ENCODE results near the gene SORL1.
"Not testable (repeated sequence)": the region's sequence is repeated elsewhere in the genome, so short reads cannot be mapped to it uniquely, and the experiment has no call there.

Gene SORL1, protein sequence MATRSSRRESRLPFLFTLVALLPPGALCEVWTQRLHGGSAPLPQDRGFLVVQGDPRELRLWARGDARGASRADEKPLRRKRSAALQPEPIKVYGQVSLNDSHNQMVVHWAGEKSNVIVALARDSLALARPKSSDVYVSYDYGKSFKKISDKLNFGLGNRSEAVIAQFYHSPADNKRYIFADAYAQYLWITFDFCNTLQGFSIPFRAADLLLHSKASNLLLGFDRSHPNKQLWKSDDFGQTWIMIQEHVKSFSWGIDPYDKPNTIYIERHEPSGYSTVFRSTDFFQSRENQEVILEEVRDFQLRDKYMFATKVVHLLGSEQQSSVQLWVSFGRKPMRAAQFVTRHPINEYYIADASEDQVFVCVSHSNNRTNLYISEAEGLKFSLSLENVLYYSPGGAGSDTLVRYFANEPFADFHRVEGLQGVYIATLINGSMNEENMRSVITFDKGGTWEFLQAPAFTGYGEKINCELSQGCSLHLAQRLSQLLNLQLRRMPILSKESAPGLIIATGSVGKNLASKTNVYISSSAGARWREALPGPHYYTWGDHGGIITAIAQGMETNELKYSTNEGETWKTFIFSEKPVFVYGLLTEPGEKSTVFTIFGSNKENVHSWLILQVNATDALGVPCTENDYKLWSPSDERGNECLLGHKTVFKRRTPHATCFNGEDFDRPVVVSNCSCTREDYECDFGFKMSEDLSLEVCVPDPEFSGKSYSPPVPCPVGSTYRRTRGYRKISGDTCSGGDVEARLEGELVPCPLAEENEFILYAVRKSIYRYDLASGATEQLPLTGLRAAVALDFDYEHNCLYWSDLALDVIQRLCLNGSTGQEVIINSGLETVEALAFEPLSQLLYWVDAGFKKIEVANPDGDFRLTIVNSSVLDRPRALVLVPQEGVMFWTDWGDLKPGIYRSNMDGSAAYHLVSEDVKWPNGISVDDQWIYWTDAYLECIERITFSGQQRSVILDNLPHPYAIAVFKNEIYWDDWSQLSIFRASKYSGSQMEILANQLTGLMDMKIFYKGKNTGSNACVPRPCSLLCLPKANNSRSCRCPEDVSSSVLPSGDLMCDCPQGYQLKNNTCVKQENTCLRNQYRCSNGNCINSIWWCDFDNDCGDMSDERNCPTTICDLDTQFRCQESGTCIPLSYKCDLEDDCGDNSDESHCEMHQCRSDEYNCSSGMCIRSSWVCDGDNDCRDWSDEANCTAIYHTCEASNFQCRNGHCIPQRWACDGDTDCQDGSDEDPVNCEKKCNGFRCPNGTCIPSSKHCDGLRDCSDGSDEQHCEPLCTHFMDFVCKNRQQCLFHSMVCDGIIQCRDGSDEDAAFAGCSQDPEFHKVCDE (N-terminal part only)

DNA sequence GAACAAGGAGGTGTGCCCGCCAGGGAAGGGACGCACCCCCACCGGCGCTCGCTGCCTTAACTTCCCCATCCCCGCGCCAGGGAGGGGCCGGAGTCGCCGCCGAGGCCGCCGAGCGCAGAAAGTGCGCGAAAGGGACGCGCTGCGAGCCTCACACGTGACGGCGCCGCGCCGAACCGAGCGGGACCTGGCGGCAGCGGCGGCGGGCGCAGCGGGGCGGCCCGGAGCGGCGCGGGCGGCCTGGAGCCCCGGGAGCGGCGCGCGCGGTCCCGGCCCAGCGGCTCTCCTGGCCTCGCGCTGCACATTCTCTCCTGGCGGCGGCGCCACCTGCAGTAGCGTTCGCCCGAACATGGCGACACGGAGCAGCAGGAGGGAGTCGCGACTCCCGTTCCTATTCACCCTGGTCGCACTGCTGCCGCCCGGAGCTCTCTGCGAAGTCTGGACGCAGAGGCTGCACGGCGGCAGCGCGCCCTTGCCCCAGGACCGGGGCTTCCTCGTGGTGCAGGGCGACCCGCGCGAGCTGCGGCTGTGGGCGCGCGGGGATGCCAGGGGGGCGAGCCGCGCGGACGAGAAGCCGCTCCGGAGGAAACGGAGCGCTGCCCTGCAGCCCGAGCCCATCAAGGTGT is at the start of gene SORL1:
SORL1 (plus strand) TSS at position 329 of the 623 bp plus-strand sequence; CDS start at position 347, 18 bp downstream.
- peak; percentile 73 for DNase-seq

DNA sequence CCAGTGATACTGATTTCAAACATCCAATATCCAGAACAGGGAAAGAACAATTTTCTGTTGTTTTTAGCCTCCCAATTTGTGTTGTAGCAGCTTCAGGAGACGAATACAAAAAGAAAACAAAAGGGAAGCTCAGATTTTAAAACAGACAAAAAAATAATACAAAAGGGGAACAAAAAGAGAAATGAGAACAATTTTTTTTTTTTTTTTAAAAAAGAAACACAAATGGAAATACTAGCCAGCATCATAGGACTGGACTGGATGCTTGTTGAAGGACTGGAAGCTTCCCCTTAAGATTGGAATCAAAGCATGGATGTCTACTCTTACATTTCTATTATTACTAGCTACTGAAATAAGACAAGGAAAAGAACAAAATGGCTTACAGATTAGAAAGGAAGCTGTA is 46.5 kb upstream of the SORL1 start:
- no peak for DNase-seq

DNA sequence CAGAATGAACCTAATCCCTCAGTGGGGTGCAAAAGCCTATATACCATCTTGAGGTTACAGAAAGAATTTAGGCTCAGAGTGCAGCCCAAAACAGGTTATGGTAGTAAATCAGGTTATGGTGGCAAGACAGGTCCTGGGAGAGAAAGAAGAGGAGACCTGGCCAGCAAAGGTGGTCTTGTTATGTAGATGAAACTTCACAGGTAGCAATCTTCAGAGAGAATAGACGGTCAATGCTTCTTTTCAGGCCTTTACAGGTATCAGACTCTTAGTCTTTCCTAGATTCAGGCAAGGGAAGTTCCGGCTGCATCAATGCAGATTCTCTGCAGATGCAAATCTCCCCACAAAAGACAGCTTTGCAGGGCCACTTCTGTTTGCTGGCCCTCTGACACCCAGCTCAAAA is 45.8 kb upstream of the SORL1 start:
- no peak for DNase-seq

DNA sequence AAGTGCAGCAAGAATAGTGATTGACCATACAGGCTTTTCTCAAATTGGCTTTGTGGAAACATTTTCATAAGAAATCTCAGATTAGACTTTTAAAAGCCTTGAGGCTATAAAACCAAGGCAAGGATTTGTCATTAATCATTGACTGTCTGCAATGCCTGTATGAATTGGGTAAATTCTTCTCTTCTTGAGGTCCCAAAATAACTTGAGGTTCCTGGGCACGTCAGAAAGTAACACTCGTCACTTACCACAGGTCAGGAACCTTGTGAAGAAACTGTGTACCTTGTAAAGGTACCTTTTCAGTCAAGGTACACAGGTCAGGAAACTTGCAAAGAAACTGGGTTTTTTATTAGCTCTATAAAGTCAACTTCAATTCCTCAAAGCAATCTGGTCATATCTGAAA is 43.3 kb upstream of the SORL1 start:
- DNase-seq, result no peak

DNA sequence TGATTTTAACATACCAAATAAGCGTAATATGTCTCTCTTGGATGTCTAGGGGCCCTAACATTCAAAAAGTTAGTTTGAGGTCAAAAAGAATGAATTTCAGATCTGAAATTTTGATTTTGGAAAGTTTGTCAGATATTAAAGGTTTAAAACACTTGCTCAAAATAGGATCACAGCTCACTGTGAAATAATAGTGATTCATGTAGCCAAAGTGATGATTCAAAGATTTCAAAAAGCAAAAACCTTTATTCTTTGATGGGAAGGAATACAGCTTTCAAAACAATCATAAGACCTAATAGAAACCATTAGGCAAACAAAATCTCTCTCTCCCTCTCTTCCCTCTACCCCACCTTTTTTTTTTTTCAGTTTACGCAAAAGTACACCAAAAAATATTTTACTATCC is 42.1 kb upstream of the SORL1 start:
- DNase-seq, result not testable (repeated sequence)

DNA sequence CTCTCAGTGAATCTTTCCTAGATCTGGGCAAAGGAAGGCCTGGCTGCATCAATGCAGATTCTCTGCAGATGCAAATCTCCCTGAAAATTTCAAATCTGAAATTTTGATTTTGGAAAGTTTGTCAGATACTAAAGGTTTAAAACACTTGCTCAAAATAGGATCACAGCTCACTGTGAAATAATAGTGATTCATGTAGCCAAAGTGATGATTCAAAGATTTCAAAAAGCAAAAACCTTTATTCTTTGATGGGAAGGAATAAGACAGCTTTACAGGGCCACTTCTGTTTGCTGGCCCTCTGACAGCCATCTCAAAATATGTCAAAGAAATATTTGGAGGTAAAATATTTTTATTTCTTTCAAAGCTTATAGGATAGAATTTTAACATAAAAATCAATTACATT is 40.8 kb upstream of the SORL1 start:
- DNase-seq, result not testable (repeated sequence)

DNA sequence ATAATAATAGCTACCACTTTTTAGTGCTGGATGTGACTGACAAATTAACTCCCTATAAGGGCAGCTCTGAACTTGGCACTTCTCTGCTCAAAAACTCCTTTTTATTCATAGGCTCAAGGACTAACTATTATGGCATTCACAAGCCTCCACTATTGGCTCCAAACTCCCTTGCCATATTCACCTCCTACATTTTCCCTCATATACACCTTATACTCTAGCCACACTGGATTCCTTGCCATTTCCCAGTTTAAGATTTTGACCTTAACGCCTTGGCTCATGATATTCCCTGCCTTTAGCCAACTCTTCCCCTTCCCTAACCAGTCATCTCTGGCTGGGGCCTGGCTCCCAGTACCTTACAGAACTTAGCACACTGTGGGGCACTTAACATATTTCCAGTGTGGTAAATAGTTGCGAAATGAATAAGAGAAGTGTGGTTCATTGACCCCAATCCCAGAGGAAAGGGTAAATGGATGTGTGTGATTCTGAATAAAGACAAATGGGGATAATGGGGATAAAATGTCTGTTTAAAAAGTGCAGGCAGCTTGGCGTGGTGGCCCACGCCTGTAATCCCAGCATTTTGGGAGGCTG is 40.0 kb upstream of the SORL1 start:
- DNase-seq, result no peak

DNA sequence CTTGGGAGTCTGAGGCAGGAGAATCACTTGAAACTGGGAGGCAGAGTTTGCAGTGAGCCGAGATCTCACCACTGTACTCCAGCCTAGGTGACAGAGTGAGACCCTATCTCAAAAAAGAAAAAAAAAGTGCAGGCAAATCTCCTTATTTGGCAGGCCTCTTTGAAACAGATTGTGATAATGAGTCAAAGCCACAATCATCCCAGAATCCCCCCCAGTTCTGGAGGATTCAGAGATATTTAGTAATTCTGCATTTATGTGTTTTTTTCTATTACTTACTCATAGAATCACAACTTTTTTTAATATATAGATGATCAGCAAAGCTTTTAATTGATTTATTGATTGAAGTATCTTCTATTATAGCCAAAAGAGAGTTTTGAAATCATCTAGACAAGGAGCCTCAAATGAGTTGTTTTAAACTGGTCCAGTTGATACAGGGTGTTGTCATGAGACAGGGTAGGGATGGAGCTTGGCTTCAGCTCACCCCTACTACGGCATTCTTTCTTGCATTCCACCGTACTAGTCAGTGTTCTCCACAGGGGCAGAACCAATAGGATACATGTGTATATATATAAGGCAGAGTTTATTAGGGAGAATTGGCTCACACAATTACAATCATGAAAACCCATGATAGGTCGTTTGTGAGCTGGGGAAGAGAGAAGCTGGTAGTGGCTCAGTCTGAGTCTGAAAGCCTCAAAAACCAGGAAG is 39.3 kb upstream of the SORL1 start:
- DNase-seq, result no peak

DNA sequence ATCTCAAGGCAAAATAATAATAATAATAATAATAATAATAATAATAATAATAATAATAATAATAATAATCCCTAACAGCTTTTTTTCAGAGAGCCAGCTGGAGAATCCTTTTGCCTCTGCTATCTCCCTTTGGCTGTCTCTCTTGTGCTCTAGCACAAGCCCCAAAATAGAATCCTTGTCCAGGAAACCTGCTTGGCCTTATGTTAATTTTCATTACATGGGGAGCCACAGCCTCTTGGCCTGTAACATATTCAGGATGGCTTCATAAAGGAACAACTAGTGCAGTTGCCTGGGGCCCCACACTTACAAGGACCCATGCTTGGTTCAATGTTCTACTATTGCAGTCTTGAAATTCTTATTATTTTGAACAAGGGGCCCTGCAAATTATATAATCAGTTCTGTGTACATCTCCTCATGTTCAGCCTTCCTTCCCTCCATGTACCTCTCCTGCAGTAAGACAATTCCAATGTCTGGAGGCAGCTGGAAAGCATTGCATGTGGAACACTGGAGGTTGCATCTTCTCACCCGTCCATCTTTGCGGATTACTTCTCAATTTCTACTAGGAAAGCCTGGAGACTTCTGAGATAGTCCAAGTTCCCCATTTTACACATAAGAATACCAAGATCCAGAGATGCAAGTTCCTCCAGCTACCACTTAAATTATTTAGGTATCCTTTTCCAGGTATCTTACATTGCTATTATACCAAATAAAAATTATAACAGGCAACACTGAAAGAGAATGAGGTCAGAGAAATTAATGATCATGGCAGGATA is 37.8 kb upstream of the SORL1 start:
- no peak for DNase-seq

DNA sequence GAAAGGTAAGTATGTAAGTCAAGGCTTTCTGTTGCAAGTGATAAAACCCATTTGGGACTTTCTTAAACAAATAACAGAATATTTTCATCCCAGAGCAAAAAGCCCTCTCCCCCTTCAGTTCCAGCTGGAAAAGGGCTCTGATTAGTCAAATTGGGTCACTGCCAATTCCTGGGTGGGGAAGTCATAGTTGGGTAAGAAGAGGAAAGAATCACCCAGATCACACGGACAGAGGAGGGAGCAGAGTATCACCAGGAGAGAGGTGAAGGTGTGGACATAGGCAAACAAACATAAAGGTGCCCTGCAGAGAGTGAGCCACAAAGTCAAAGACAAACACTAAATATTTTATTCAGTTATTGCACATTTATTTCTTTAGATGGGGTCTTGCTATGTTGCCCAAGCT is 36.3 kb upstream of the SORL1 start:
- no peak for DNase-seq

DNA sequence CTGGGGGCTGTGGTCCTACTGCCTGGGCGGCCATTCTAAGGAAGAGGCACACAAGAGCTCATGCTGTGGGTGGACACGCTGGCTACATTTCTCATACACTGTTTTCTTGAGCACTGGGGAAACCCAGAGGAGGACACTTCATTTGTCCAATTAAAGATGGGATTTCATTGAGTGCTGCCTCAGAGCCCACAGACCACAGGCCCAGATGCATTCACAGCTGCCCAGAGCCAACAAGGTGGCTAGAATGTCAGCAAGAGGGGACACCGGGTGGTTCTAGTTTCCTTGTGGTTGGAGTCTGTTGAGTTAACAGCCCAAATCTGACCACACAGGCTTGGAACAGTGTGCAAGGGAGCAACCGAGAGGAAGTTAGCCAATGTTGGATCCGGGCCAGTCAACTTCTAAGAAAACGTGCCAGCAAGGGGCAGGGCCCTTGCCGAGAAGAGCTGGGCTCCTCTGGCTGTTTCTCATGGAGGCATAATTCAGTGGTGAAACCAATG is 35.0 kb upstream of the SORL1 start:
- DNase-seq, result peak; percentile 61

DNA sequence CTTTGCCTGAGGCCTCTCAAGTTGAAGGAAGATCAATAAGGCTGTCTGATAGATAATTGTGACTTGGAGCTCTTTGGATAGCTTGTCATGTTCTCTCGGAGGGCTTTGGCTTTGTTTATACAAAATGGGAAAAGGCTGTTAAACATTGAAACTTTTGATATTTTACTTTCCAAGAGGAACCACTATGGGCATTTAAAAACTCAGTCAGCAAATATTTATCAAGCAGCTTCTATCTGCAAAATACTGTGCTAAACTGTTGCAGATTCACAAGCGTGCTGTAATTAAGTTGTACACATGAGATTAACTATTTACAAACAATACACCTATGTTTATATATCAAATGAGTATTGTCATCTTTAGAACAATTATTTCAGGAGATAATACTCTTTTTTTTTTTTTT is 34.5 kb upstream of the SORL1 start:
- DNase-seq, result no peak

DNA sequence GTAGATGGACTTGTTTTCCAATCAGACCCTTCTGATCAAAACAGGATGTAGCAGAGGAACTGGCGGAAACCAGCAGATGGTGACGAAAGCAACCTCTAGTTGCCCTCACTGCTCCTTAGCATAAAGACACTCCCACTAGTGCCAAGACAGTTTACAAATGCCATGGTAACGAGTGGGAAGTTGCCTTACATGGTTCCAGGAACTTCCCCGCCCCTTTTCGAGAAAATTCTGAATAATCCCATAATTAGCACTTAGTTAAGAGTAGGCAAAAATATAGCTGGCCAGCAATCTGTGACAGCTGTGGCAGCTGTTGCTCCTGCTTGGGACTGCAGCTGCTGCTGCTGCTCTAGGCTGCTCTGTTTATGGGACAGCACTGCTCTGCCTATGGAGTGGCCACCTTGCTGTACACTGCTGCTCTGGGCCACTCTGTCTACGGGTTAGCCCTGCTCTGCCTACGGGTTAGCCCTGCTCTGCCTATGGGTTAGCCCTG is 33.4 kb upstream of the SORL1 start:
- peak; percentile 51 for DNase-seq

DNA sequence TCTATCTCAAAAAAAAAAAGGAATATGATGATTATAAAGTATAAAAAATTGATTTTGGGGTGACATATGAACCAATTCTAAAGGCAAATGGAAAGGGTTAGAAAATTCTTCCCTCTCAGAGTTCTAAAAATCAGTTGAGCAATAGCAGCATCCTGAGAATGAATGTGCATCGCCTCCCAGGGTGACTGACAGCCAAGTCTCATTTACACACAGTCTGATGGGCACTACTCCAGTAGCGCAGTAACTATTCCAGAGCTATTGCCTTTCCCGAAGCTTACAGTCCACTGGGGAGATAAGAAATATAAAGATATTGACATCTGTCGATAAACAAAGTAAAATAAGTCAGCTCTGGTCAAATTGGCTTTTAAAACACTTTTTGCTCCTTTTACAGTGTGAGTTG is 32.3 kb upstream of the SORL1 start:
- DNase-seq, result no peak

DNA sequence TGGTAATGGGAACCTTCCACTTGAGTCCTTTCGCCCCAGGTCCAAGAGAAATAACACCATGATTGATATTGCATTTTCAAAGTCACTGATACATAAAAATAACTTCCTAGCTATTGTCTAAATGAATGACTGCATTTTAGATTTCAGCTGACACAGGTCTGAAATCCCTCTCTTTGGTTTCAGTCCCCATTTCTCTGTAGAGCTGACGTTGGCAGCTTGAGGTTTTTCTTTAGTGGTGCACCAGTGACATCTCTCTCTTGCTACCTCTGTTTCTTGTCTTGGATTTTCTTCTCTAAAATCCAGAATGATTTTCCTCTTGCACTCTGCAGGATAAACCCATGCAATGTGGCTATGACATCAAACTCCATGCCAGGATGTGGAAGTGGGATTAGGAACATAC is 31.7 kb upstream of the SORL1 start:
- no peak for DNase-seq

DNA sequence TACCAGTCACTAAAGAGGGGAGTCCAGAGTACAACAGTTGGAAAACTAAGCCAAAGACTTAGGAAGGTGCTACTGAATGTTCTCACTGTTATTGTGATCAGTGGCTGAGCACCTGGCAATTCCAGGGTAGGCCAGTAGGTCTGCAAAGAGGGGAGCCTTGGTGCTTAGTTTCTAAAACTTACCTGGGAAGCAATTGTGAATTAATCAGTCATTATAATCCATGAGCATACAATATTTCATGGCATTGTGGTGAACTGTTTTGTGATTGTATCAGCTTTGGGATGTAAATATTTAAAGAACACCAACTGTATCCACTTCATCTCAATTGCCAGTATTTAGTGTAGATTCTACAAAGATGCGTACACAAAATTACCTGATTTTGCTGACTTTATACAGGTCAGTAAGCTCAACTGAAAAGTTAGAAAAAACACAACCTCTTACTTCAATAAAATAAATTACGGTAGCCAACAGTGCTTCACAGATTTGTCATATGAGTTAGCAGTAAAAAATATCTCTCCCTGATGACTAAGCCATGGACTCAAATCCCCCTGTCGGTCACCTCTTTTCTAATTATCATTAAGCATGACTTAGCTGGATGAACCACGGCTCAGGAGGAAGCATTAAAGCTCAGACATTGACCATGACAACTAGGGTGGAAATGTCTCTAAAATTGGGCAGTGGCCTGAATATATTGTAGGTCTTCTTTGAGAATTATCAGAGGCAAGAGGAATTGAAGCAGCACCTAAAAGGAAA is 30.8 kb upstream of the SORL1 start:
- no peak for DNase-seq

DNA sequence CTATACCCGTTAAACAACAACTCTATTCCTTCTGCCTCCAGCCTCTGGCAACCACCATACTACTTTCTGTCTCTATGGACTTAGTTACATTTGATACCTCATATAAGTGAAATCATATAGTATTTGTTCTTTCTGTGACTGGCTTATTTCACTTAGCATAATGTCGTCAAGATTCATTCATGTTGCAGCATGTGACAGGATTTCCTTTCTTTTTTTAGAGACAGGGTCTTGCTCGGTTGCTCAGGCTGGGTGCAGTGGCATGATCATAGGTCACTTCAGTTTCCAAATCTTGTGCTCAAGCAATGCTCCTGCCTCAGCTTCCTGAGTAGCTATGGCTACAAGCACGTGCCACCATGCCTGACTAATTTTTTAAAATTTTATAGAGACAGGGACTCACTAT is 29.4 kb upstream of the SORL1 start:
- no peak for DNase-seq

DNA sequence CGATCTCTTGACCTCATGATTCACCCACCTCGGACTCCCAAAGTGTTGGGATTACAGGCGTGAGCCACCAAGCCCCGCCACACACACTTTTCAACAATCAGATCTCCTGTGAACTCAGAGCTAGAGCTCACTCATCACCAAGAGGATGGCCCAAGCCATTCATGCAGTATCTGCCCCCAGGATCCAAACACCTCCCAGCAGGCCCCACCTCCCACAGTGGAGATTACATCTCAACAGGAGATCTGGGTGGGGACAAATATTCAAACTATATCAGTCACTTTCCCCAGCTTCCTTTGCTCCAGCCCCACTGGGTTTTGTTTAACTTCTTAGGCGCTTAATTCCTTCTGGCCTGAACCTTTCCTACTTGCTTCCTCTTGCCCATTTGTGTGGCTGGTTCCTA is 26.3 kb upstream of the SORL1 start:
- DNase-seq, result no peak

Data from activated CD4-positive, alpha-beta T cell treated with anti-CD3 and anti-CD28 coated beads, Interleukin-2, amount 50 U/mL, for 16 hours (primary cell).